ENCODE data around the gene NEK11.

NEK11 gene

DNA sequence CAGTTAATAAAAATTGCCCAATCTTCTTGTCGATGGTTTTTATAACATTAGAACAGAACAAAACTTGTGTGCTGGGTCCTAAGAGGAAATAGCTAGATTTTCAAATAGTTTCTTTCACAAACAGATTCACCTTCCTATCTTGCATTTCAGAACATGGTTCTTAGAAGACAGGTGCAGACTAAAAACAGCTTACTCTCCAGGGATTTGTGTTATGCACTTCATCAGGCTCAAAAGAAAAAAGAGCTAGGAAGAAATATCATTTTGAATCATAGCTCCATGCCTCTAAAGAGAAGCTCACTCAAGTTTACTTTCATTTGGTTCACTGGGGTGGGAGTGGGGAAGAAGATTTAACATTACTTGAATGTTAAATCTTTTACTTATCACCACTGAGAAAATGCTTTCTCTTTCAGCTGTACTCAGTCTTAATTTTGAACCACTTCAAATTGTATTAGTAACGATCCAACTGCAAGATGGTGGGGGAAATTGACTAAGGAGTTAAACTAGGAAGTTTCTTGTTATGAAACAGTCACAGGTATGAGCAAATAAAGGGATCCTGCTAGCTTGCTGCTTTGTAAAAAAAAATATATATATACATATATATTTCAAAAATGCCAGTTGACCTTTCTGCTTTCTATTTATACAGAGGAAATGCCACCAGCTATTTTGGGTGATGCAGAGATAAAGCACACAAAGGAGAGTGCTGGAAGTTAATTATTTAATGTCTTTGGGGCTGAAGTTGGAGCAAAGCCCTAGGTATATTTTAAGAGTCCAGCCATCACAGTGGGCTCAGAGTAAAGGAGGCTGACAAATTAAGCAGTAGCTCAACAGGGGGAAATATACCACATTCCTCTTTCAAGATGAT is 326.6 kb downstream of the NEK11 start:
- Histone ChIP-seq H3K9me3 (ENCODE audit: insufficient read depth, low read length, severe bottlenecking) (no peaks in the 10 kb centered on the region), H3K9ac (ENCODE audit: low read depth, low read length) (no peak overlapping the region), H3K4me3 (ENCODE audit: low read depth in 1 of 2, low read length in 2 of 2) (no peak overlapping the region), H4K20me1 (ENCODE audit: insufficient read depth, low read length) (no peaks in the 10 kb centered on the region), H3K27me3 (ENCODE audit: insufficient read depth, low read length, poor library complexity) (no peaks in the 10 kb centered on the region), H3K4me1 (ENCODE audit: insufficient read depth, low read length) (no peaks in the 10 kb centered on the region), H3K79me2 (ENCODE audit: insufficient read depth, low read length) (no peaks in the 10 kb centered on the region), H2AFZ (ENCODE audit: low read depth, low read length) (no peak overlapping the region), H3K27ac (ENCODE audit: low read length) (no peak overlapping the region), H3K4me2 (ENCODE audit: insufficient read depth, low read length) (no peak overlapping the region), H3K36me3 (ENCODE audit: insufficient read depth, low read length) (no peaks in the 10 kb centered on the region)
- TF ChIP-seq, protein P1, sequence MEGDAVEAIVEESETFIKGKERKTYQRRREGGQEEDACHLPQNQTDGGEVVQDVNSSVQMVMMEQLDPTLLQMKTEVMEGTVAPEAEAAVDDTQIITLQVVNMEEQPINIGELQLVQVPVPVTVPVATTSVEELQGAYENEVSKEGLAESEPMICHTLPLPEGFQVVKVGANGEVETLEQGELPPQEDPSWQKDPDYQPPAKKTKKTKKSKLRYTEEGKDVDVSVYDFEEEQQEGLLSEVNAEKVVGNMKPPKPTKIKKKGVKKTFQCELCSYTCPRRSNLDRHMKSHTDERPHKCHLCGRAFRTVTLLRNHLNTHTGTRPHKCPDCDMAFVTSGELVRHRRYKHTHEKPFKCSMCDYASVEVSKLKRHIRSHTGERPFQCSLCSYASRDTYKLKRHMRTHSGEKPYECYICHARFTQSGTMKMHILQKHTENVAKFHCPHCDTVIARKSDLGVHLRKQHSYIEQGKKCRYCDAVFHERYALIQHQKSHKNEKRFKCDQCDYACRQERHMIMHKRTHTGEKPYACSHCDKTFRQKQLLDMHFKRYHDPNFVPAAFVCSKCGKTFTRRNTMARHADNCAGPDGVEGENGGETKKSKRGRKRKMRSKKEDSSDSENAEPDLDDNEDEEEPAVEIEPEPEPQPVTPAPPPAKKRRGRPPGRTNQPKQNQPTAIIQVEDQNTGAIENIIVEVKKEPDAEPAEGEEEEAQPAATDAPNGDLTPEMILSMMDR (IDR thresholded peaks at IDR 0.05; ENCODE audit: borderline replicate concordance, extremely low read depth, low read length, poor library complexity, severe bottlenecking) = no peak
- TF ChIP-seq EZH2 (IDR thresholded peaks at IDR 0.05; ENCODE audit: borderline replicate concordance, low read depth, low read length, severe bottlenecking) = no peak
- ATAC-seq (ENCODE audit: insufficient read depth, low read depth) = no peak
- DNase-seq = no peak

DNA sequence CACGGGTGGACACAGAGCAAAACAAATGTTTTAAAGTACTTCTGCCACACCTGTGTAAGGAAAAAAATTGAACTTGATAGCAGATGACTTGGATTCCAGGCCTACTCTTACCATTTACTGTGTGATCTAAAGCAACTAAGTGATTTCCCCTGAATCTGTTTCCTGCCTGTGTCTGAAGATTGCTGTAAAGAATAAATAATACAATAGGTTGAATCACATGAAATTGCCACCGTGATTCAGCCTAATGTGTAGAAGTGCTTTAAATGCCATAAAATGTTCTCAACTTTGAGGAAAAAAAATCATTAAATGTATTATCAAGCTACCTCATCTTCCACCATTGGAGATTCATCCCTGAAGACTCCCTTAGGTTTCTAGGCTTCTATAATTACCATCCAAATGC is 327.3 kb downstream of the NEK11 start:
- Histone ChIP-seq H3K4me3 (ENCODE audit: low read depth in 1 of 2, low read length in 2 of 2) (no peak overlapping the region), H3K9me3 (ENCODE audit: insufficient read depth, low read length, severe bottlenecking) (no peaks in the 10 kb centered on the region), H4K20me1 (ENCODE audit: insufficient read depth, low read length) (no peaks in the 10 kb centered on the region), H3K27ac (ENCODE audit: low read length) (no peak overlapping the region), H3K79me2 (ENCODE audit: insufficient read depth, low read length) (no peaks in the 10 kb centered on the region), H3K36me3 (ENCODE audit: insufficient read depth, low read length) (no peaks in the 10 kb centered on the region), H3K9ac (ENCODE audit: low read depth, low read length) (no peak overlapping the region), H3K27me3 (ENCODE audit: insufficient read depth, low read length, poor library complexity) (no peaks in the 10 kb centered on the region), H3K4me2 (ENCODE audit: insufficient read depth, low read length) (no peak overlapping the region), H2AFZ (ENCODE audit: low read depth, low read length) (no peak overlapping the region), H3K4me1 (ENCODE audit: insufficient read depth, low read length) (no peaks in the 10 kb centered on the region)
- ATAC-seq (ENCODE audit: insufficient read depth, low read depth) = no peak
- no peak for DNase-seq
- TF ChIP-seq, protein P1 (IDR thresholded peaks at IDR 0.05; ENCODE audit: borderline replicate concordance, extremely low read depth, low read length, poor library complexity, severe bottlenecking) = no peak
- TF ChIP-seq EZH2 (IDR thresholded peaks at IDR 0.05; ENCODE audit: borderline replicate concordance, low read depth, low read length, severe bottlenecking) = no peak

DNA sequence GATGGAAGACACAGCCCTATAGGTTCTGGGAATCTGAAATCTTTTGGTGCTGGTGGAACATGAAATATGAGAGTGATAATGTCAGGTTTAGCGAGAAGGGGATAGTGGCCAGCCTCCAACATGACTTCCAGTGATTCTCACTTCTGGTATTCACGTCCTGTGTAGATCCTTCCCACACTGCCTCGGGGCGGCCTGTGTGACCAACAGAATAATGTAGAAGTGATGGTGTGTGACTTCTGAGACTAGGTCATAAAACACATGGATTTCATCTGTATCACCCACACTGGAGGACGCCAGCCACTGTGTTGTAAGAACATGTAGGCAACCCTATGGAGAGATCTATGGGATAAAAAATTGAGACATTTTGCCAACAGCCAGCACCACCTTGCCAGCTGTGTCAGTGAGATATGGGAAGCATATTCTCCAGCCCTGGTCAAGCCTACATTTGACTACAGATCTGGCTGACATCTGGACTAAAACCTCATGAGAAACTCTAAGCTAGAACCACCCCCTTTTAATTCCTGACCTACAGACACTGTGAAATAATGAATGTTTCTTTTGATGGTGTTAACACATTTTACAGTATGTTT is 329.4 kb downstream of the NEK11 start:
- no peak overlapping the region for H3K4me3 ChIP-seq (ENCODE audit: low read depth in 1 of 2, low read length in 2 of 2)
- TF ChIP-seq, protein P1 (IDR thresholded peaks at IDR 0.05; ENCODE audit: borderline replicate concordance, extremely low read depth, low read length, poor library complexity, severe bottlenecking) = no peak
- no peak for TF ChIP-seq EZH2 (IDR thresholded peaks at IDR 0.05; ENCODE audit: borderline replicate concordance, low read depth, low read length, severe bottlenecking)
- no peaks in the 10 kb centered on the region for H3K4me1 ChIP-seq (ENCODE audit: insufficient read depth, low read length)
- H3K27me3 ChIP-seq (ENCODE audit: insufficient read depth, low read length, poor library complexity) = no peaks in the 10 kb centered on the region
- H3K27ac ChIP-seq (ENCODE audit: low read length) = no peak overlapping the region
- H2AFZ ChIP-seq (ENCODE audit: low read depth, low read length) = no peak overlapping the region
- DNase-seq (no peak), ATAC-seq (ENCODE audit: insufficient read depth, low read depth) (no peak)
- no peak overlapping the region for H3K9ac ChIP-seq (ENCODE audit: low read depth, low read length)
- H3K36me3 ChIP-seq (ENCODE audit: insufficient read depth, low read length) = no peaks in the 10 kb centered on the region
- H3K4me2 ChIP-seq (ENCODE audit: insufficient read depth, low read length) = no peak overlapping the region
- H3K9me3 ChIP-seq (ENCODE audit: insufficient read depth, low read length, severe bottlenecking) = no peaks in the 10 kb centered on the region
- H3K79me2 ChIP-seq (ENCODE audit: insufficient read depth, low read length) = no peaks in the 10 kb centered on the region
- H4K20me1 ChIP-seq (ENCODE audit: insufficient read depth, low read length) = no peaks in the 10 kb centered on the region

Data from DND-41 (cell line).